ENCODE measurements around the gene PCBD1.
A peak's percentile ranks its signal among the peaks of the same experiment; 100 is the strongest.

Gene PCBD1

DNA sequence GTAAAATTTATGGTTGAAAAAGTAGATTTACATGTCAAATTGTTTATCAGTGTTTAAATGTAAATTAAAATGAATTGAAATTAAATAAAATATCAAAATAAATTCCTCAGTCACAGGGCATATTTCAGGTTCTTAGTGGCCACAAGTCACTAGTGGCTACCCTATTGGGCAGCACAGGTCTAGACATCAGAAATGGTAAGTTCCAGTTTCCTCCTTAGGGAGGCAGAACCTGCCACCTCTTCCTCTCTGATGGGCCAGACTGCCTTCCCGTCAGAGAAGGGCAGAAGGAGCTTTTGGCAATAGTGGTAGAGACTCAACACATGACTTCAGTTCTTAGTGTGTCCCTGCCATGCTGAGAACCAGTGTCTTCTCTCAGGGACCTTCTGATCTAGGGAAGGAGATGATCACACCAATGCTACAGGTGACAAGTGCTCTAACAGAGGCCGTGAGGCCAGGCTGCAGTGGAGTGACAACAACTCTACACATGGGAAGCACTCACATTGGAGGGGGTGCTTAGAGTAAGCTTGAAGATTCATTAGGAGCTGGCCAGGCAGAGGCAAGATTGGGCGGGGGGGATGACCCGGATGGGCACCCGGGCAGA, 14.4 kb upstream of the PCBD1 start:
- no peak for DNase-seq (ENCODE audit: low read depth)

DNA sequence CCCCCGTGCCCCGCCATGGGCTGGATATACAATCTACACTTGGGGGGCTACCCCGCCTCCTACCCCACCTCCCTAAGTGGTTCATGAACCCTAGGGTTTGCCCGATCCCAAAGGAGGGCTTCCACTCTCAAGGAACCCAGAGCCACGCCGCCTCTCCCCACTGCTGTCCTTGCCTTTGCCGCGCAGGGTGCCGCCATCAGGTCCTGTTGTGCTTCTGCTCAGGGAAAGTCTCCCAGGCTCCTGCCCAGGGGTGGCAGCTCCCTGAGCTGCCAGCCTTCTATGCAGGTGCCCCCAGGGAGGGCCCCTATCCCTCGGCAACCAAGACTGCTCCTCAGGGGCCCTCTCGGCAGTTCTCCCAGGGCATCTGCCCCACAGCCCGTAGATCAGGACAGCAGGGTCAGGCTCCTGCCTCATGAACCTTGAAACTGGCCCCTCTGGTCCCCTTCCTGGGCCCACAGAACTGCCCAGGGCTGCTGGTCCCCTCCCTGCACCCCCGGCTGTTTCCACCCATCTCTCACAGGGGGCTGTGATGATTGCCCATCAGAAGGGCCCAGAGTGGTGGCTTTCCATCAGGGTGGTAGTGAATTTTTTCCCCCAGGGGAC, 13.0 kb upstream of the PCBD1 start:
- DNase-seq (ENCODE audit: low read depth) = no peak

DNA sequence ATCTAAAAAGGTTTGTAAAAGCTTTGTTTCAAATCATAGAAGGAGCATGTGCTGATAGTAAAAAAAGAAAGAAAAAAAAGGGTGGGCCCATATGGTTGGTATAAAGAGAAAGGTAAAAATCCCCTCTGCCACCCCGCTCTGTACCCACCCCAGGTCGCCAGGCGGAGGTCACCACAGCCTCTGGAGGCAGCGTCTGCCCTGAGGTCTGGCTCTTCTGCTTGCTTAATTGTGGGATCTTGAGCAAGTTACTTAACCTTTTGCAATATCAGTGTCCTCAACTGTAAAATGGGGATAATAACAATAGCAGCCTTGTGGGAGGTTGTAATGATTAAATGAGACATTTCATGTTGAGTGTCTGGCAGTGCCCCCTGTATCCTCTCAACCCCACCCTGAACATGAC, 10.7 kb upstream of the PCBD1 start:
- no peak for DNase-seq (ENCODE audit: low read depth)

DNA sequence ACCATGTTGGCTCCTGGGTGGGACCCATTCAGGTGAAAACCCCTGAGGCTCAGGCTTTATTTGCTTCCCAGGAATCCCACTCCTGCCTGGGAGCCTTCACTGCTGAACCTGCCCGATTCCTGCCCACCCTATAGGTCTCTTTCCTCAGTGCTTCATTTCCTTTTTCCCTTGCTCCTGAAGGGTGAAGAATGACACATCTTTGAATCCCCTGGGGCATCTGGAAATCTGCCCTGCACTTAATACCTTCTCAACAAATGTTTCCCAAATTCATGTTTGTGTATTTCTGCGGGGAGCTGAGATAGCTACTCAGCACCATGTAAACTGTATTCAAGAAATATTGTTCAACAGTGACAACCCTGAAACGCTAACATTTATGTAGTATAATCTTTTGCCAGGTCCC, 10.3 kb upstream of the PCBD1 start:
- DNase-seq (ENCODE audit: low read depth) = no peak

DNA sequence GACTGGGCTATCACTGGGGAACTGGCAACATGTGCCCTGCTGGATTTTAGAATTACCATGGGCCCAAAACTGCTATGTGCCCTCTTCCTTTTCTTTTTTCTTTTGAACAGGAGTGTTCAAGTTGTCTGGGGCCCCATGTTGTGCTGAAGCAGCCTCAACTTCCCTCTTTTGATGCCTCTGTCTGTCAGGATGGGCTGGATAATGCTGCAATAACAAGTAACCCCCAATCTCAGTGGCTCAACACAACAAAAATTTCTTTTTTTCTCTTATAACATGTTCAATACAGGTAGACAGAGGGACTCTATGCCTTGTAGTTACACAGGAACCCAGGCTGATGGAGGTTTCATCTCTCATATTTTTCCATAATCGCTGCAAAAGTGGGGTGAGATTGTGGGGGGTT, 8.2 kb upstream of the PCBD1 start:
- DNase-seq (ENCODE audit: low read depth) = no peak

DNA sequence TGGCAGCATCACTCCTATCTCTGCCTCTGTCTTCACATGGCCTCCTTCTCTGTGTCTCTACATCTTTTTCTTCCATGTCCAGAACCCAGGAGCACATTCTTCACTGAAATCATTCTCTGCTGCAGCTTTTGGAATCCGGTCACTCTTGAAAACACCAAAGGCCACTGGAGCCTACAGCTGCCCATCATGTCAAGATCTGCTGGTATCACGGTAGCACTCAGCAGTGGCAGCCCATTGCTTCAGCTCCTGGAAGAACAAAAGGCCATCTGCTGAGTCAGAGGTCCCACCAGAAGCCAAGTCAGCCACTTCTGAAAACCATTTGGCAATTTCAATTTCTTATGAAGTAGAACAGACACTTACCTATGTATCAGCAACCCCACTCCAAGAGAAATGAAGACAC, 6.1 kb upstream of the PCBD1 start:
- no peak for DNase-seq (ENCODE audit: low read depth)

DNA sequence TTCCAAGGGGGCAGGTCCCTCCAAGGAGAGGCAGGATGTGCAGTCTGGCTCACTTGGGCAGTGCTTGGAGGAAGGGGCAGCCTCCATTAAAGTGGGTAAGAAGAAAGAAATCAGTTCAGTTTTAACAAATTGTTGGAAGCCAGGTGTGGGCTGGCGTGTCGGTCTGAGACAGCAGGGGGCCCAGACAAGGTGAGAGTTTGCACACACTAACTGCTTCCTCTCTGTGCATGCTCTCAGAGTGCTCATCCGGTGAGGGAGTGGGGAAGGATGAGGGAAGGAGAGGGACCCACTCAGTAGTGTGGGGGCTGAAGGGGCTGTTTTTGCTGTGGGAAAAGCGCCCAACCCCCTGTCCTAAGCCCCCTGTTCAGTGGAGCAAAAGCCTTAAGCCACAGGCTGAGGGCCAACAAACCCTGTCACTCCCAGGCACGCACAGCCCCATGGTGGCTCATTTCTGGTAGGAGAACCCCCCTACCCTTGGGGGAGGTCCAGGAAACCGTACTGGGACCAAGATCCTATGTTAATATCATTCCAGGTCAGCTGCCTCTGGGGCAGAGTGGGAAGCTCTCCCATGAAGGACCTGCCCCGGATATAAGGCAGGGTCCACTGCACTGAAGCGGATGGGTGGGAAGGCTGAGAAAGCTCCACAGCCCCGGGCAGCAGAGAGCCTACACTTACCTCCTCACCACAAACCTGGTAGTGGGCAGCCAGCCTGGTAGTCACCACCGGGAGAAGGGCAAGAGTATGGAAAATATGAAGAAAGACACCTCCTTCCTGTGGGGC, 5.1 kb upstream of the PCBD1 start:
- DNase-seq (ENCODE audit: low read depth) = no peak

DNA sequence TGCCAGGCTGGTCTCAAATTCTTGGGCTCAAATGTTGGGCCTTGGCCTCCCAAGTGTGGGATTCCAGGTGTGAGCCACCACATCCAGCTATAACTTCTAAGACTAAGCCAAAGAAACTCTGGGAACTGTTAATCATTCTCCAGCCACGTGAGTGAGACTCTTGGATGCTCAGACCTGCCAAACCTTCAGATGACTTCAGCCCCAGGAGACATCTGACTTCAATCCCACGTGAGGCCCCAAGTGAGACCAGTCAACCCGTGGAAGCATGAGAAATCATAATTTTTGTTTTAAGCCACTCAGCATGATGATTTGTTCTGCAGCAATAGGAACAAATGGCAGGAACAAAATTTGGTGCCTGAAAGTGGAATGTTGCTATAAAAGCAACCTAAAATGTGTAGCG, 4.3 kb upstream of the PCBD1 start:
- DNase-seq (ENCODE audit: low read depth) = no peak

DNA sequence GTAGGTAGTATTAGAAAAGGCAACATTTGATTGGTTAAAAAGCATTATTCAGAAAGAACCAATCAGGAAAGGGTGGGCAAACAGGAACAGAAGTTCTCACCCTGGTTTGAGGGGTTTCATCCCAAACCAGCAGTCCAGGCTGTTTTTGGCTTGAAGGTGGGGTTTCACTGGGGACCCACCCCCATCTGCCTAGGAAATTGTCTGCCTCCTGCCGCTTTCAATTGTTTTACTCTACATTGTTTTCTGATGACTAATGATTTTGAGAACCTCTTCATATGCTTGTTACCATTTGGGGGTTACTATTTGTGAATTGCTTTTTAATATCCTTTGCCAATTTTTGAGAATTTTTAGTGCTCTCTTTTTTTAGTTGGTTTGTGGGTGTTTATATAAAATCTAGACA, 3.3 kb upstream of the PCBD1 start:
- no peak for DNase-seq (ENCODE audit: low read depth)

DNA sequence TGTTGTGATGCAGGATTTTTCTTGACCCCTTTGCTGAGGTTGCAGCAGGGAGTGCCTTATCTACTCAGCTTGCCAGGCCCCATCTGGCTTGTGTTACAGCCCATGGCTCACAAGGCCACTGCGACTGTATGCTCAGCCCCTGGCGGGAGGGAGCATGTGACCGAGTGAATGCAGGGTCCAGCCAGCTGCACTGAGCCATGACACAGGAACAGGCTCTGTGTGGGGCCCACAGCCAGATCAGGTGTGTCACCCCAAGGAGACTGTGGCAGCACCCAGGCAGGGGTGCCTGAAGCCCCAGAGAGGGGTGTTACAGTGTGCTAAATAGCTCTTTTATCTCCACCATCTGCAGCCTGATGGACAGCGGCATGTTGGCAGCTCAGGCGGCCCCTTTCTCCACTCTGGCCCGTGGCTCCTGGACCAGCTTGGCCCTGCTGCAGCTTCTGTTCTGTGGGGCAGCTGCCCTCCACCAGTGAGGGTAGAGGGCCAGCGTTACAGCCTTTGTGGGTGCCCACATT, 2.6 kb upstream of the PCBD1 start:
- DNase-seq (ENCODE audit: low read depth) = no peak

DNA sequence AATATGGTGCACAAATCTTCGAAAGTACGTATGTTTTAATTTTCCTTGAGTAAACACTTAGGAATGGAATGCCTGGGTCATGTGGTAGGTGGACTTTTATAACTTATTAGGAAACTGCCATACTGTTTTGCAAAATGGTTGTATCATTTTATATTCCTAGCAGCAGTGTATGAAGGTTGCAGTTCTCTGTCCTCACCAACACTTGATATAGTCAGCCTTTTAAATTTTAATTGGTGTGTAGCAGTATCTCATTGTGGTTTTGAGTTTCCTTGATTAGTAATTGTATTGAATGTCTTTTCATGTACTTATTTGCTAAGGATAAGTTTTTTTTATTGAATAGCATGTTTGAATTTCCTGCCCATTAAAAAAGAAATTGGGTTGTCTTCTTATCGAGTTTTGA, 926 bp upstream of the PCBD1 start:
- DNase-seq (ENCODE audit: low read depth) = no peak

DNA sequence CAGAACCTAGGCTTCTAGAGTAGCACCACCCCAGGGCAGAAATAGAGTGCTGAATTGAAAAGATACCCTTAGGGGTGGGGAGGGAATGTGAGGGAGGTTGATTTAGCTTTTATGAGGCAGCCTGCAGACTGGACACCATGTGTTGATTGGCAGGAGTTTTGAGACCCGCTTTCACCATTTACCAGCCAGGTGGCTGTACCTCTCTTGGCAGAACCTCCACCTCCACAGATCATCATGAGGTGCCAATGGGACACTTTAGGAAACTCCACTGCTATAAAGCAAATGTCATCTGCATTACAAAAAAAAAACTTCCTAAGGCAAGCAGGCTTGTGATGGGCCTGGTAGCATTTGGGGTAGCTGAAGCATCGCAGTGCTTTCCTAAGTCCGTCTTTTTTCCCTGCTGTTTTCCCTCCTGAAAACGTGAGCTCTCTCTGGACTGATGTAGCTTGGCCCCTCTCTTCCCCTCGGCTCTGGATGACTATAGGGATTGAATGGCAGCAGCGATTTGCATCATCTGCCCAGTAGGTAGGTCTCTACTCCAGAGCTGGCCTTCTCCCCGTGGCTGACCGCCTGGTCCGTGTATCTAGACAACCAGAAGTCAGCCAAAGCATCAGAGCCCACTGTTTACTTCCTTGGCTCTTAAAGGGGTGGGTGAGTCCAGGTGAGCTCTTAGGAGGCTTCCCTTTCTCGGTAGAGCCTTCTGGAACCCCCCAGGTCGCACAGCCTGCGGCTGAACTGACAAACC, 1.3 kb downstream of the PCBD1 start:
- no peak for DNase-seq (ENCODE audit: low read depth)

DNA sequence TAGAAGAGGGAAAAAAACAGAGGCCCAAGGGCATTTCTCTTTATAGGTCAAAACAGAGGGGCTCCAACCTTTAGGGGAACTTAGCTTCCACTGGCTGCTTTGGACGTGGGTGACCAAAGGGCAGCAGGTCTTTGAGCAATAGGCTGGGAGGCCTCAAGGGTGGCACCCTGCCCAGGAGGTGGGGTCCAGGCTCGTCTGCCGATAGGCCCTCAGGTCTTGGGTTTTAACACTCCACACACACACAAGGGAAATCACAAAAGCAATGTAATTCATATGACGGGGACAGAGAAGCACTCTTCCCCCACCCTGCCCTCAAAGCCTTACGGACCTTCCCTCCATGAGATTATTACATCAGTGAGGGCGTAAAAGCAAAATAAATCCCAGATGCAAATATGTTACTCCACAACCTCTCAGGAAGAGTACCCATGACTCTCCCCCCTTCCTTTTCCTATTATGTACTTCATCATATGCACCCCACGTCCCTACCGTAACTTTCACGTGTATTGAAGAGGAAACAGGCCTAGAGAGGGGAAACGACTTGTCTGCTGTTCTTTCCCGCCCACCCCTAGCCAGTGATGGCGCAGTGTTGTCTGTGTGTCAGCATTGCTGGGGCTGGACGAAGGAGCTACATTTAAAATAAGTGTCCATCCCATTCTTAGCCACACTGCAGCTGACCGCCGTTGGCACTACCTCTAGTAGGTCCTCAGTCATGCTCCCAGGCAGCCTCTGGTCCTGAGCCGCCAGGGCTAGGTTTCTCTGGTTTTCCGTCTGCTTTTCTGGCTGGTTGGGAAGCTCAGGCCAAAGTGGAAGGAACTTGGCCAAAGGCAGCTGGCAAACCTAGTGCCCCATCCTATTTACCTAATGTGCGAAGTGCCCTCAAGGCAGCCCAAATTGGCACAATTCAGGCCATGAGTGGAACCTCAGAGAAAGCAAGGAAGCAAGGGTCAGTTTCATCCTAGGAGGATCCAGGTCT, 2.1 kb downstream of the PCBD1 start:
- no peak for DNase-seq (ENCODE audit: low read depth)

DNA sequence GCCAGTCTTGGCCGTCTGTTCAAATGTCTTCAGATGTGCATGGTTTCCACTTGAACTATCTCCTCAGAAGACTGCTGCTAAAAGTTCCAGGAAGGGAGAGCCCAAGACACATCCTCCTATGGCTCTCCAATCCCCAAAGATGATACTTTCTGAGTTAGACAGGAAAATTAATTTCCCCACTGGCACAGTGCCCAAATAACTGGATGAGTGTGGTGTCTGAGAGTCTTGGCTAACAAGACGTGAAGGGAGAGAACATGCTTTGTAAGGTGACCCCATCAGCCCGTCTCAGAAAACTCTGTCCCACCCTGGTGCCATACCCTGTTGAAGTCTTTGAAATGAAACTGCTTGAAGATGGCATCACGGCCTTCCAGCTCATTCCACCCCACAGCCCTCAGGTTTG, 2.9 kb downstream of the PCBD1 start:
- no peak for DNase-seq (ENCODE audit: low read depth)

DNA sequence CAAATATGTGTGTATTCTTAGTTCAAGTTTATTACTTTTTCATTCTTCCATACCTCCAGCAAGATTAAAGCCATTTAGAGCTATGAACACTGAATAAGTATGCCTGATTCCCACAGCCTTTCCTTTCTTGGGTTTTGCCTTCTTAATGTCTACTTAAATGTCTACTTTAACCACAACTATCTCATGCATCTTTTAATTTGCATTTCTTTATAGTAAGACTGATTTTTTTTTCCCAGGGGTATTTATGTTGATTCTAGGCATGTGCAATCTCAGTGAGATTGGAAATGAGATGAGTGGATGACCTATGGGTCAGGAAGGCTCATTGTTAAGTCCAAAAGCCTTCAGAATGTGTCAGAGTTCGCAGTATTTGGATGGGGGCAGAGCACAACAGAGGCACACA, 3.6 kb downstream of the PCBD1 start:
- DNase-seq (ENCODE audit: low read depth) = no peak

DNA sequence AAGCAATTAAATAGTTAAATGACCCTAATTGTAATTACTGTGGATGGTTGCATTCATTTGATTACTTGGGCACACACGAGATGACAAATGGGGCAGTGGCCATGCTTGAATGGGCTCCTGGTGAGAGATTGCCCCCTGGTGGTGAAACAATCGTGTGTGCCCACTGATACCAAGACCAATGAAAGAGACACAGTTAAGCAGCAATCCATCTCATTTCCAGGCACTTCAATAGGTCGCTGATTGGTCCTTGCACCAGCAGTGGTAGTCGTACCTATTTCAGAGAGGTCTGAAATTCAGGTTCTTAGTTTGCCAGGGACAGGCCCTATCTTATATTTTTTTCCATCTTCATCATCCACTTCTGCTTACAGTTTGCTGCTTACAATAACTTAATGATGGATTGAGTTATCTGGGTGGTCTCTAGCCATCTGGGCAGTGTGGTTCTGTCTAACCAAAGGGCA, 8.3 kb downstream of the PCBD1 start:
- DNase-seq (ENCODE audit: low read depth) = peak; percentile 56

DNA sequence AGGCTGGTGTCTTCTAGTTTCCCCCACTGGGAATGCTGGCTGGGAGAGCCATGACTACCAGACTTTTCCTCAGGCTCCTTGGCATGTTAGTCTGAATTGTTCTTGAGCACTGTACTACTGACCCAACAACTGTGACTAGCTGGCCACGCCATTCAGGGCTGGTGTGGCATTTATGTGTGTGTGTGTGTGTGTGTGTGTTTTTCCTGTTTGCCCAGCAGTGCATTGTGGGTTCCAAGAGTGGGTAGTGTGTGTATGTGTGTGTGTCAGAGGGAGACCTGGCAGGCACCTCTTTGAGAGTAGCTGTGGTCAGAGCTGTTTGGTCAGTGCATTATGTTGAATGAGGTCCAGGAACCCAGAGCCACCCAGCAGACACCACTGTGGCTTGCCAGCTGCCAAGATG, 9.2 kb downstream of the PCBD1 start:
- DNase-seq (ENCODE audit: low read depth) = no peak

DNA sequence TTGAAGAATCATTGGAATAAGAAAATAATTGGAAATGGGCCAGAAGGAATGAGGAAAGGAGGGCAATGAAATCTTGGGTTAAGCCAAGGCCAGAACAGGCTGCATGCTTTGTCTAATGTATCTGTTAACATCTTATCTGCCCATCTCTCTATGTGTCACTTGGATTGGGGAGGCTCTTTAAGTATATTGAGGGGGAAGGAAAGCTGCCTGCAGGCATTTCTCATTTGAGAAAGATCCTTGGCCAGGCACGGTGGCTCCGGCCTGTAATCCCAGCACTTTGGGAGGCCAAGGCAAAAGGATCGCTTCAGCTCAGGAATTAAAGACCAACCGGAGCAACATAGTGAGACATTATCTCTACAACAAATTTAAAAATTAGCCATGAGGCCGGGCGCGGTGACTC, 14.3 kb downstream of the PCBD1 start:
- no peak for DNase-seq (ENCODE audit: low read depth)

DNA sequence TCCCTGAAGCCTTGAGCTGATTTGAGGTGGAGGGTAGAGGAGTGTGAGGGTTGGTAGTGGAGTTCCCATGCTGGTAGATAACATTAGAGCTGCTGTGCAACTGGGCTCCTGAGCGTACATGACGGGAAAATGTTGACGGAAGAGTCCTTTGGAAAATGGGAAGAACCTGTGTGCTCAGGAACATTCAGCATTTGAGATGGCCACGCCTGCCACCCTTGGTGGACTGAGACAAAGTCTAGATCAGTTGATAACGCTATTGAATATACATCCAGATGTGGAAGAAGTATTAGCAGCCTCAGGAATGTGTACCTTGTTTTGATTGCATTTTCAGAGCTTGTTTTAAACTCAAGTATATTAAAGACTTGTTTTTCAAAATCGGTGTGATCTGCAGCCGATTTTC, 16.1 kb downstream of the PCBD1 start:
- DNase-seq (ENCODE audit: low read depth) = no peak

DNA sequence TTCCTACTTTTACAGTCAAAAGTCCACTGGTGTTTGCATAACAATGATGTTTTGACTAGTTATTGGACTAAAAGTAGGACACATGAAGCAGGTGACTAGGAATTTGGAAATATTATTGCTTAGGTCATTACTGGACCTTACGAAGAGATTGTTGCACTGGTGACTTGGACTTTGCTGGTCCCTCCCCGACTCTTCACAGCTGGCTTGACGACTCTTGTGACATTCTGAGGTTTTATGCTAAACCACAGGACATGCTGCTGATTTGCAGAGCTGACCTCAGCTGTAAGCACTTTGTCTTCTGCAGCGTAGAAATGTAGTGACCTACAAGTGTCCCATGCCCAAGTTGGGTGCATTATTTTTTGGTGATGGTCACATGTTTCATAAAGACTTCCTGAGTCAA, 21.9 kb downstream of the PCBD1 start:
- DNase-seq (ENCODE audit: low read depth) = no peak

DNA sequence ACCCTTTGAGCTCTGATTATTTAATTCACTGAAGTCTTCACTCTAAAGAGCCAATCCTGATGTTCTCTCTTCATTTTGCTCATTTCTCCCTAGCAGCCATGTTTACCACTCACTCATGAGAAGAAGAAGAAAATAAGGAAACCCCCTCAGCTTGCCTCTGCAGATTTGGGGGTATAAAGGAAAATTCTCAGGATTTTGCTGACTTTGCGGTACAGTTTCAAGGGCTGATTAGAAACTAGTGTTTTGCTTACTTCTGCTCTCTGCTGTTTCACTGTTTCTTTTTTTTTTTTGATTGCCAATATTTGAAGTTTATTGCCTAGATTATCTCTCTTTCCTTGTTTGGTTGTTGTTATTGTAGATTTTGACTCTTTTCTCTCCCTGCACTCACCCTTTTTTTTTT, 23.4 kb downstream of the PCBD1 start:
- DNase-seq (ENCODE audit: low read depth) = no peak

All from stimulated activated CD8-positive, alpha-beta memory T cell treated with anti-CD3 and anti-CD28 coated beads, Interleukin-4, amount 100 ng/mL, for 24 hours (primary cell).